ENCODE results near the gene ARL4C. TPM values are rescaled to one million over a fixed set of nuclear protein-coding genes. Genes with fewer than 3 reads are reported as not detected.

The ARL4C gene
- total and polyA plus RNA-seq, 3 donors from 2014 or later: 1.3 to 4.4 (median 3.0) TPM

DNA sequence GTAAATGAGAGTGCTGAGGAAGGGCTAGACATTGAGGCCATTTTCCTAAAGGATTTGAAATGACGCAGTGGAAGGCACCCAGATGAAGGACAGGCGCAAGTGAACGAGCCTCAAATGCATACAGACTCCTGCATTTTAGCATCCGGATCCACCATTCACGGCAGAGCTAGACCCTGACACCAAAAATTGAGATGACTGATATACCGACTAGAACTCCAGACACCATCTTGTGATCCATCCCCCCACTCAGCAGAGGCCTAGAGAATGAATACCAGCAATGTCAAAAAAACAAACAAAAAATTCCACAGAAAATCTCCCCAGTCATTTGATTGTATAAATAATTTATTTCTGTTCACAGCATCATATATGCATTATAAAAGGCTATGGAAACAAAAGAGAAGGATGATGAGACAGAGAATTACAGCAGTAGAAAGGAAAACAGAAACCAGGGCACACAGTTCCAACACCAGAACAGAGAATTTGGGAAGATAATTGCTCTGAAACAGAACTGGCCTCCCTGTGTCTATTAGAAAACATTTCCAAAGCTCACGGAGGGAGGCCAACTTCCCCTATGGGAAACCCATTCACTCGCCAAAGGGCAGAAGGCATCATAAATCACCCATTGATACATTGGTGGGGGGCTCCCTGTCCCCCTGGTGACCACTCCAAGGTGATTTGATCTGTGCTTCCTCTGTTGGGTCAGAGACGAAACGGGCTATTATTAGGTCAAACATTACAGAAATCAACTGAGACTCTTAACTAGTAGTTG is 4.0 kb downstream of the ARL4C start:
- intact Hi-C loops (cut with DNase I; ENCODE audit: low total_unique reads): no loop called here
- Histone ChIP-seq H3K9me3 (no peaks in the 10 kb centered on the region), H3K36me3 (ENCODE audit: low read depth, missing control alignments) (no peaks in the 10 kb centered on the region), H3K27me3 (no peaks in the 10 kb centered on the region), H3K4me1 (no peaks in the 10 kb centered on the region), H3K27ac (no peak overlapping the region), H3K4me3 (no peak overlapping the region)
- TF ChIP-seq, protein P1, sequence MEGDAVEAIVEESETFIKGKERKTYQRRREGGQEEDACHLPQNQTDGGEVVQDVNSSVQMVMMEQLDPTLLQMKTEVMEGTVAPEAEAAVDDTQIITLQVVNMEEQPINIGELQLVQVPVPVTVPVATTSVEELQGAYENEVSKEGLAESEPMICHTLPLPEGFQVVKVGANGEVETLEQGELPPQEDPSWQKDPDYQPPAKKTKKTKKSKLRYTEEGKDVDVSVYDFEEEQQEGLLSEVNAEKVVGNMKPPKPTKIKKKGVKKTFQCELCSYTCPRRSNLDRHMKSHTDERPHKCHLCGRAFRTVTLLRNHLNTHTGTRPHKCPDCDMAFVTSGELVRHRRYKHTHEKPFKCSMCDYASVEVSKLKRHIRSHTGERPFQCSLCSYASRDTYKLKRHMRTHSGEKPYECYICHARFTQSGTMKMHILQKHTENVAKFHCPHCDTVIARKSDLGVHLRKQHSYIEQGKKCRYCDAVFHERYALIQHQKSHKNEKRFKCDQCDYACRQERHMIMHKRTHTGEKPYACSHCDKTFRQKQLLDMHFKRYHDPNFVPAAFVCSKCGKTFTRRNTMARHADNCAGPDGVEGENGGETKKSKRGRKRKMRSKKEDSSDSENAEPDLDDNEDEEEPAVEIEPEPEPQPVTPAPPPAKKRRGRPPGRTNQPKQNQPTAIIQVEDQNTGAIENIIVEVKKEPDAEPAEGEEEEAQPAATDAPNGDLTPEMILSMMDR (IDR thresholded peaks at IDR 0.05): no peak
- no peak for TF ChIP-seq POLR2A (IDR thresholded peaks at IDR 0.05)
- DNase-seq: no peak
- WGBS, 2 donors: 86 to 93% methylated on average over 10 of the region's 10 CpGs

DNA sequence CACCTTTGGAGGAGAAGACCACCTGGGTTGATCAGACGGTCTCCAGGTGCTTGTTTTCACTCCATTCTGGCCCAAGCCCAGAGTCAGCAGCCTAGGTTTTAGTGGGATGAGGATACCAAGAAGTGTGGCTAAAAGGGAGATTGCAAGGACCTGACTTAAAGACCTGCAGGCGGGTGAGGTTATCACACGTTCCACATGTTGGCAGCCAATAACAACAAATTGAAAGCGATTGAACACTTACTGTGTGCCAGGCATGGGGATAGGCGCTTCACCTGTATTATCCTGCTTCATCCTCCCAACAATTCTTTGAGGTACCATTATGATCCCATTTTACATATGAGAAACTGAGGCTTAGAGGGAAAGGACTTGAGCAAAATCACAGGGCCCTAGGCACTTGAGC is 5.0 kb downstream of the ARL4C start:
- H3K4me3 ChIP-seq: no peak overlapping the region
- TF ChIP-seq, protein P1 (IDR thresholded peaks at IDR 0.05): no peak
- TF ChIP-seq POLR2A (IDR thresholded peaks at IDR 0.05): no peak
- WGBS, 2 donors: 95 to 97% methylated on average over 5 of the region's 5 CpGs
- H3K27ac ChIP-seq: no peak overlapping the region
- no peak for DNase-seq
- no peaks in the 10 kb centered on the region for H3K36me3 ChIP-seq (ENCODE audit: low read depth, missing control alignments)
- intact Hi-C loops (cut with DNase I; ENCODE audit: low total_unique reads): no loop called here
- H3K9me3 ChIP-seq: no peaks in the 10 kb centered on the region
- no peaks in the 10 kb centered on the region for H3K4me1 ChIP-seq
- H3K27me3 ChIP-seq: no peaks in the 10 kb centered on the region

DNA sequence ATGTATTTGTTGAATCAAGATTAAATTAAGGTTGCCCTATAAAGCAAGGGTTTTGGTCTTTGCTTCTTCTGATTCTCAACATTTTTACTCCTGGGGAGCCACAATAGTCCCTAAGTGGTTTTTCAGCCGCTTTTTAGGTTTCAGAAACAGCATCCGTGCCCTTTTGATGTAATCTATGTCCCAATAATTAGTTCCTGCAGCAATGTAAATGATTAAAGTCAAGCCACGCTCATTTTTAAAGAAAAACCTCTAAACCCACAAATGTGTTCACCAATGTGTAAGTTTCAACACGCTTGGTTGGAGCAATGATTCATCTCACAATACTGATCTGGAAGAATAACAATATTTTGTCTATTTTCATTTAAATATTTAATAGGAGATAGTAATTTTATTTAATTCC is 5.6 kb downstream of the ARL4C start:
- Histone ChIP-seq H3K9me3 (no peaks in the 10 kb centered on the region), H3K4me1 (no peaks in the 10 kb centered on the region), H3K36me3 (ENCODE audit: low read depth, missing control alignments) (no peaks in the 10 kb centered on the region), H3K4me3 (no peak overlapping the region), H3K27ac (no peak overlapping the region), H3K27me3 (no peaks in the 10 kb centered on the region)
- 92 to 93% methylated on average over 4 of the region's 4 CpGs for WGBS, 2 donors
- DNase-seq: no peak
- intact Hi-C loops (cut with DNase I; ENCODE audit: low total_unique reads): no loop called here
- TF ChIP-seq, protein P1 (IDR thresholded peaks at IDR 0.05): no peak
- TF ChIP-seq POLR2A (IDR thresholded peaks at IDR 0.05): no peak

DNA sequence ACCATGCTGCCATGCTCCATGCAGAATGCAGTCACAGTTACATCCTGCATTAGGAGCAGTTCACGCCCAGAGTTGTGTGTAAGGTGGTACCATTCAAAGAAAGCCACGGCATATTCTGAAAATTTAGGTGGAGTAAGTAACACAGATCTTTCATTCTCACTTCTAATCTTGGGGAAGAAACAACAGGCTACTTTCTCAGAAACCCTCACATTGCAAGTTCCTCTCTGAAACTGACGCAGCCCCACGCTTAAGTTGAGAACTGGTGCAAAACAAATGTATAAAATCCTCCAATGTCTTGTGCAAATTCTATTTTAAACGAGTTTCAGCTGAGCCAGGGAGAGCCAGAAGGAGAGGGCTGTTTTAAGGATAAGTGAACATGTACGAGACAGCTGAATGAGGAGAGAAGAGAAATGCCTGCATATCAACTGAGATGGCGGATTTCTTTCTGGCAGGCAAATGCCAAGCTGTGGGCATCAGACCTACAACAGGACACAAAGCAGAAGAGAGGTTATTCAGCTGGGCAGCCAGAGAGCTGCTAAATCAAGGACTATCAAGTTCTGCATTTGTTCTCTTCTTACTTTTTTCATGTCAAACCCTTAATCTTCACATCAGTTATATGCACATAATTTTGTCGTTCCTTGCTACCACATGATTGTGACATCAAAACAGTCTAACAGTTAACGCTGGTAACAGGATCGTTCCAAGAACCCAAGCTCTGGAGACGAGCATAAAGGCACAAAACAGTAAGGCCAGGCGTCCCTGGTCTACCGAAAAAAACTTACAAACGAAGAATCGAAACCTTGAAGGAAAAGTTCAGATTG is 6.4 kb downstream of the ARL4C start:
- intact Hi-C loops (cut with DNase I; ENCODE audit: low total_unique reads): no loop called here
- TF ChIP-seq, protein P1 (IDR thresholded peaks at IDR 0.05): no peak
- no peak for TF ChIP-seq POLR2A (IDR thresholded peaks at IDR 0.05)
- Histone ChIP-seq H3K27me3 (no peaks in the 10 kb centered on the region), H3K9me3 (no peaks in the 10 kb centered on the region), H3K27ac (no peak overlapping the region), H3K4me3 (no peak overlapping the region), H3K4me1 (no peaks in the 10 kb centered on the region), H3K36me3 (ENCODE audit: low read depth, missing control alignments) (no peaks in the 10 kb centered on the region)
- no peak for DNase-seq
- 85 to 89% methylated on average over 15 of the region's 15 CpGs for WGBS, 2 donors

All from testis (tissue), 3 donors.